GM12873 (cell line): ENCODE data around the gene NAV2.

ENCODE experiments used
- TF ChIP-seq, protein P1 (sequence below): IDR thresholded peaks from 2 replicates; pipeline ENCODE4 v1.5.1; 2012; ENCODE audit warnings: low read depth, mild to moderate bottlenecking, moderate library complexity, low read length, control low read depth; ENCODE audit not compliant: insufficient read depth; ENCODE audit errors: missing control alignments

The NAV2 gene

GRCh38 chr11:19967787-19968186 is 255.2 kb downstream of the NAV2 start:
- TF ChIP-seq, protein P1, sequence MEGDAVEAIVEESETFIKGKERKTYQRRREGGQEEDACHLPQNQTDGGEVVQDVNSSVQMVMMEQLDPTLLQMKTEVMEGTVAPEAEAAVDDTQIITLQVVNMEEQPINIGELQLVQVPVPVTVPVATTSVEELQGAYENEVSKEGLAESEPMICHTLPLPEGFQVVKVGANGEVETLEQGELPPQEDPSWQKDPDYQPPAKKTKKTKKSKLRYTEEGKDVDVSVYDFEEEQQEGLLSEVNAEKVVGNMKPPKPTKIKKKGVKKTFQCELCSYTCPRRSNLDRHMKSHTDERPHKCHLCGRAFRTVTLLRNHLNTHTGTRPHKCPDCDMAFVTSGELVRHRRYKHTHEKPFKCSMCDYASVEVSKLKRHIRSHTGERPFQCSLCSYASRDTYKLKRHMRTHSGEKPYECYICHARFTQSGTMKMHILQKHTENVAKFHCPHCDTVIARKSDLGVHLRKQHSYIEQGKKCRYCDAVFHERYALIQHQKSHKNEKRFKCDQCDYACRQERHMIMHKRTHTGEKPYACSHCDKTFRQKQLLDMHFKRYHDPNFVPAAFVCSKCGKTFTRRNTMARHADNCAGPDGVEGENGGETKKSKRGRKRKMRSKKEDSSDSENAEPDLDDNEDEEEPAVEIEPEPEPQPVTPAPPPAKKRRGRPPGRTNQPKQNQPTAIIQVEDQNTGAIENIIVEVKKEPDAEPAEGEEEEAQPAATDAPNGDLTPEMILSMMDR: no peak

DNA sequence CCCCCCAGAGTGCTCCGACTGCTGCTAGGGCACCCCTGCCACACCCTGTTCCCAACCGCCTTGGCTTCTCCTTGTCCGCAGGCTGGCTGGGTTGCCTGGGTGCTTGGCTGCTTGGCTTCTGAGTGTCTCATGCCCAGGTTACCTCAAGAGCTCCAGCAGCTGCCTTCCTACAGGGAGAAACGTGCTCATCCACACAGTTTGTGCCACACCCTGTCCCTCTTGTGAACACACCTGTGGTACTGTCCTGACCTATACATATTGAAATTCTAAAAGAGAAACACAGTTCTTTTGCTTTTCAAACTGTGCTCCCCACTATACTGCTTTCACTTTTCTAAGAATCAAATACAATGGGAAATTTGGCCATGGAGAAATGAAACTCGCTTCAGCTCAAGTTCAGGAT is 256.2 kb downstream of the NAV2 start:
- TF ChIP-seq, protein P1: no peak

GRCh38 chr11:19970944-19971343 is 258.3 kb downstream of the NAV2 start:
- TF ChIP-seq, protein P1: no peak

DNA sequence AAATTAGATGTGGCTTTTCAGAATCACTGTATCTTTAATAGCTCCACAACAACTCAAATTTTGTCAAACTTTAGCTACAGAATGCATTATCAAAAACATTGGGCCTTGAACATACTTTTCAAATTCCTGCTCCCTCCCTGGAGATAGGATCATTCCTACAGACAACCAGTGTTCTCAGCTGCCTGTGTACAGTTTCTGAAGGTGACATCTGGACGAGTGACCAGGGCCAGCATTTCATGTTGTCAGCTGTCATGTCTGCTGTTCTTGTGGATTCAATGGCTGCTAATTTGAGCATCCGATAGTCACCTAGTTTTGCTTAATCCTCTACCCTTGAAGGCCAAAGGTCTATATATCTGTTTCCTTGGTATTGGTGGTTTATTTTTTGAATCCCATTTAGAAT is 259.5 kb downstream of the NAV2 start:
- TF ChIP-seq, protein P1: no peak

GRCh38 chr11:19972651-19973050 is 260.0 kb downstream of the NAV2 start:
- TF ChIP-seq, protein P1: no peak

DNA sequence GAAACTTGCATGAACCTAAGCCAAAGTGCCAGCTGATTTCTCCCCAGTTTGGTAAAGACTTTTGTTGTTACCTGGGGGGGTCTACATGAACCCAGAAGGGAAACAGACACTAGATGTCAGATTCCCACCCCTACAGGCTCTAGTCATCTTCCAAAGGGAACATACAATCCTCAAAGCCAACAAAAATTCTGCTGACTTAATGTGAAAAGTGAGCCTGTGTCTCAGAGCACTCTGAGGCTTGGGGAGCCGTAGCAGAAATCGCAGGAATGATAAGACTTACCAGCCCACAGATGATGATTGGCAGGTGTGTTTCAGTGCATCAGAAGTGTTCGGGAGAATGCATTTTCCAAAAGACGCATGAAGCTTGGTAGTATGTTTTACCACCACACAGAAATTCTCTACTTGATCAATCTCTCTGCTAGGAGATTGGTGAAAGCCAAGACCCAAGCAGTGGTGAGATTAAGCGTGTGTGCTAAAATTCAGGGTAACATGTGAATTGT is 260.5 kb downstream of the NAV2 start:
- TF ChIP-seq, protein P1: no peak

DNA sequence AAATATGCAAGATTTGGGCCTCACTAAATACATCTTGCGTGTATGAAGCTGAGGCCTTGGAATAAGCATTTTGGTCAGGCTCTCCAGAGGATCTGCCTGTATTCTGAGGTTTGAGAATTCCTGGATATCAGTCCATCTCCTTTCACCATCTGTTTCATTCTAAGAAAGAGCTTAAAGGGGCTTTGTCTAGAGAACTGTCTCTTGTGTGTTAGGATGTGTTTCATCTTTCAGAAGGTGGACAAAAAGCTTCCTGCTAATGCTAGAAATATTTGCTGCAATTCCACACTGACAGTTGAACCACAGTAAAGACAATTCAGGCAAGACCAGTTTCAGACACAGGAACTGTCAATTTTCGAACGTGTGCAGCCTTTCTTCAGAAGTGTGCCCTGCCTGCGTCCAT is 262.2 kb downstream of the NAV2 start:
- TF ChIP-seq, protein P1: no peak
